Measurements from ENCODE around the gene FAAH. TPM values are rescaled to one million over a fixed set of nuclear protein-coding genes. Genes with fewer than 3 reads are reported as not detected.
A peak's percentile ranks its signal among the peaks of the same experiment; 100 is the strongest.

The FAAH gene
- total RNA-seq, 4 donors from 2014 or later: 12.3 to 29.6 (median 16.7) TPM

DNA sequence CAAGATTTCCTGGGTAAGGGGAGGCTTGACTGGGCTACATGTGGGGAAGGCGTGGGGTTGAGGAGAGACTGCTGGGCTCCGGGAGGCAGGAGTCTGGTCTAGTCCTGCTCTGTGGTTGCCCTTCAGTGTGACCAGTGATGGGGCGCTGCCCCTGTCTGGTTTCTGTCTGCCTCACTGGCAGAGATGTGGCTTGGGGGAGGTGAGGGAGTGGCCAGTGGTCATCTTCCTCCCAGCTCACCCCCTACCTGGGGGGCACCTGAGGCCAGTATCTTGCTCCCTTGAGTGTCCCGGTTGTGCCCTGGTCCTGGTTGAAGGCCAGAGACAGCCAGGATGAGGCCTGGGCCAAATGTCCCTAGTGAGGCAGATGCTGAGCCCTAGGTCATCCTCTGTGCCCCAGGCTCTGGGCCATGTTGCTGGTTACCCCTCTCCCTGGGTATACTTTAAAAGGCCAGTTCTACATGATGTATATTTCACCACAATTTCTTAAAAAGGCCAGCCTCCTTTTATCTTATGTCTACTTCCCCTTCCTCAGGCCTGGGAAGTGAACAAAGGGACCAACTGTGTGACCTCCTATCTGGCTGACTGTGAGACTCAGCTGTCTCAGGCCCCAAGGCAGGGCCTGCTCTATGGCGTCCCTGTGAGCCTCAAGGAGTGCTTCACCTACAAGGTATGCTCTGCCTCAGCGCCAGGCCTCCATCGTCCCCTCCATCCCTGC lies 10.5 kb downstream of the FAAH start:
- TF ChIP-seq CTCF (IDR thresholded peaks at IDR 0.05): no peak
- TF ChIP-seq POLR2A (IDR thresholded peaks at IDR 0.05): no peak
- H3K27ac ChIP-seq: no peak overlapping the region
- no peak for DNase-seq
- H3K4me1 ChIP-seq: peaks cover 5 to 51% (median 15%) of the 10 kb centered on the region in 3 donors
- H3K27me3 ChIP-seq: no peaks in the 10 kb centered on the region
- peaks cover 0 to 26% (median 0%) of the 10 kb centered on the region in 3 donors for H3K36me3 ChIP-seq
- no peaks in the 10 kb centered on the region for H3K9me3 ChIP-seq
- 86% methylated on average over 3 to 6 of the region's 7 CpGs for WGBS, 2 donors
- intact Hi-C loops (cut with DNase I): no loop called here
- H3K4me3 ChIP-seq: no peak overlapping the region

- no peak overlapping the region for H3K4me3 ChIP-seq
- no peak for TF ChIP-seq POLR2A (IDR thresholded peaks at IDR 0.05)
- no peak overlapping the region for H3K27ac ChIP-seq
- 73 to 96% methylated on average over 2 to 4 of the region's 12 CpGs for WGBS, 2 donors
- intact Hi-C loops (cut with DNase I): no loop called here
- H3K36me3 ChIP-seq: peaks cover 0 to 32% (median 0%) of the 10 kb centered on the region in 3 donors
- H3K9me3 ChIP-seq: no peaks in the 10 kb centered on the region
- H3K27me3 ChIP-seq: no peaks in the 10 kb centered on the region
- DNase-seq: no peak
- peaks cover 5 to 51% (median 15%) of the 10 kb centered on the region in 3 donors for H3K4me1 ChIP-seq
Measured at GRCh38 chr1:46405197-46405555, 11.1 kb downstream of the FAAH start.

DNA sequence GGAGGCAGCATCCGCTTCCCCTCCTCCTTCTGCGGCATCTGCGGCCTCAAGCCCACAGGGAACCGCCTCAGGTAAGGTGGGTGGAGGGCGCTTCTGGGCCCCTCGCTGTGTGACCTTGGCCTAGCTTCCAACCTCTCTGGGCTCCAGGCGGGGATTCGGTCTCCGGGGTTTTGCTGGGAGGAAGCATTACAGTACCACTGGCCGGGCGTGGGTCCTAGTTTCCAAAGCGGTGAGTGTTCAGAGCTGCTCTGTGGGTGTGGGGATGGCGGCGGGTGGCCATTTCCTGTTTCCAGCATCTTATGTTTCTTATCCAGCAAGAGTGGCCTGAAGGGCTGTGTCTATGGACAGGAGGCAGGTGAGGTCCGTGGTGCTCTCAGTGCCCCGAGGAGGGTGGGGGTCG lies 11.6 kb downstream of the FAAH start:
- Histone ChIP-seq H3K27ac (no peak overlapping the region), H3K9me3 (no peaks in the 10 kb centered on the region), H3K4me3 (no peak overlapping the region), H3K4me1 (peaks cover 5 to 51% (median 15%) of the 10 kb centered on the region in 3 donors), H3K27me3 (no peaks in the 10 kb centered on the region), H3K36me3 (peaks cover 0 to 37% (median 0%) of the 10 kb centered on the region in 3 donors)
- DNase-seq: no peak
- WGBS, 2 donors: 80 to 92% methylated on average over 3 to 4 of the region's 17 CpGs
- intact Hi-C loops (cut with DNase I): no loop called here
- TF ChIP-seq CTCF (IDR thresholded peaks at IDR 0.05): no peak
- no peak for TF ChIP-seq POLR2A (IDR thresholded peaks at IDR 0.05)

- no peak for DNase-seq
- peak overlapping the region in 3 of 4 donors; percentile 6 to 44 (median 16) for H3K4me3 ChIP-seq
- intact Hi-C loops (cut with DNase I): no loop called here
Measured at GRCh38 chr1:46406881-46407608, 12.9 kb downstream of the FAAH start.

DNA sequence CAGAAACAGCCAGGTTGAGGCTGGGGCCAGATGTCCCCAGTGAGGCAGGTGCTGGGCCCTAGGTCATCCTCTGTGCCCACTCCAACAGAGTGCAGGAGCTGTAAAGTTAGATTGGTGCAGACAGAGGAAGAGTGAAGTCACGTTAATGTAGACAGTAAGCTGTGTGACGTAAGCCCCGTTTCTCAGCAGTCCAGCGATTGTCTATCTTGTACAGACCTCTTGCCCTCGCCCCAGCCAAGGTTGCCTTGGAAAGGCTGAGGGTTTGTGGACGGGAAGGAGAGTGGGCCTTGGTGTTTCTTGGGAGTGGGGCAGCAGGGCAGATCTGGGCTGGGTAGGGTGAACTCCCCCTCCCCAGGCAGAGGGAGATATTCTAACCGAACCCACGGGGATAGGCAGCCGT lies 13.5 kb downstream of the FAAH start:
- H3K4me1 ChIP-seq: peaks cover 0 to 34% (median 5%) of the 10 kb centered on the region in 3 donors

More at GRCh38 chr1:46406881-46407608, 12.9 kb downstream of the FAAH start:
- Histone ChIP-seq H3K27ac (no peak overlapping the region), H3K27me3 (no peaks in the 10 kb centered on the region), H3K9me3 (no peaks in the 10 kb centered on the region), H3K4me1 (peaks cover 1 to 40% (median 11%) of the 10 kb centered on the region in 3 donors), H3K36me3 (peaks cover 0 to 43% (median 0%) of the 10 kb centered on the region in 3 donors)
- TF ChIP-seq POLR2A (IDR thresholded peaks at IDR 0.05) (no peak), CTCF (IDR thresholded peaks at IDR 0.05) (no peak)
- 87 to 94% methylated on average over 6 to 9 of the region's 13 CpGs for WGBS, 2 donors

More for the DNA sequence above, 13.5 kb downstream of the FAAH start:
- intact Hi-C loops (cut with DNase I): no loop called here
- H3K27me3 ChIP-seq: no peaks in the 10 kb centered on the region
- H3K9me3 ChIP-seq: no peaks in the 10 kb centered on the region
- WGBS, 2 donors: 83 to 88% methylated on average over 6 to 8 of the region's 9 CpGs
- DNase-seq: no peak
- TF ChIP-seq POLR2A (IDR thresholded peaks at IDR 0.05) (no peak), CTCF (IDR thresholded peaks at IDR 0.05) (no peak)
- no peak overlapping the region for H3K27ac ChIP-seq
- peaks cover 0 to 48% (median 0%) of the 10 kb centered on the region in 3 donors for H3K36me3 ChIP-seq
- no peak overlapping the region for H3K4me3 ChIP-seq

All from esophagus squamous epithelium (tissue), 5 donors.